ENCODE data around the gene C13orf42. TPM values are rescaled to one million over a fixed set of nuclear protein-coding genes. Genes with fewer than 3 reads are reported as not detected.

Gene C13orf42
- total and polyA plus RNA-seq, 4 donors: 0.04 to 0.23 TPM; not detected in 2

DNA sequence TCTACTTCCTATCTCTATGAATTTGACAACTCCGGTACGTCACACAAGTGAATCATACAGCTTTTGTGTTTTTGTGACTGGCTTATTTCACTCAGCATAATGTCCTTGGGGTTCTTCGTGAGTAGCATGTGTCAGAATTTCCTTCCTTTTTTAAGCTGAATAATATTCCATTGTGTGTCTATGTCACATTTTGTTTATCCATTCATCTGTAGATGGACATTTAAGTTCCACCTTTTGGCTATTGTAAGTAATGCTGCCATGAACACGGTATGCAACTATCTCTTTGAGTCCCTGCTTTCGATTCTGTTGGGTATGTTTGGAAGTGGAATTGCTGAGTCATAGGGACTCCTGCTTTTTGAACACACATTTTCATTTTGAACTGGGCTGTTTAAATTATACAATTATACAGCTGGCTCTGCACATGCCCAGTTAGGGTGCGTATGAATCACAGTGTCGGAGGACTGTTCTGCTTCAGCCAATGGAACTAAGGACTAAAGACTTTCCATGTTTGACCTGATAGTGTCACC, 43.0 kb upstream of the C13orf42 start:
- no peak for DNase-seq
- no peak overlapping the region for H3K4me3 ChIP-seq
- H3K9me3 ChIP-seq (ENCODE audit: control insufficient read depth in 4 of 4, insufficient read depth in 3 of 4, low read length in 3 of 4): no peaks in the 10 kb centered on the region
- H3K4me1 ChIP-seq (ENCODE audit: control insufficient read depth in 5 of 5, insufficient read depth in 5 of 5, low read length in 5 of 5): peaks cover 0 to 6% (median 0%) of the 10 kb centered on the region in 5 donors
- H3K36me3 ChIP-seq (ENCODE audit: control insufficient read depth in 4 of 4, insufficient read depth in 4 of 4, low read length in 4 of 4): no peaks in the 10 kb centered on the region
- no peak for ATAC-seq (ENCODE audit: insufficient read depth, low FRiP score)
- WGBS, 2 donors: 50 to 58% methylated on average over 7 of the region's 7 CpGs
- no peaks in the 10 kb centered on the region for H3K27me3 ChIP-seq (ENCODE audit: control insufficient read depth in 3 of 3, insufficient read depth in 3 of 3, low read length in 2 of 3)
- TF ChIP-seq, protein P1, sequence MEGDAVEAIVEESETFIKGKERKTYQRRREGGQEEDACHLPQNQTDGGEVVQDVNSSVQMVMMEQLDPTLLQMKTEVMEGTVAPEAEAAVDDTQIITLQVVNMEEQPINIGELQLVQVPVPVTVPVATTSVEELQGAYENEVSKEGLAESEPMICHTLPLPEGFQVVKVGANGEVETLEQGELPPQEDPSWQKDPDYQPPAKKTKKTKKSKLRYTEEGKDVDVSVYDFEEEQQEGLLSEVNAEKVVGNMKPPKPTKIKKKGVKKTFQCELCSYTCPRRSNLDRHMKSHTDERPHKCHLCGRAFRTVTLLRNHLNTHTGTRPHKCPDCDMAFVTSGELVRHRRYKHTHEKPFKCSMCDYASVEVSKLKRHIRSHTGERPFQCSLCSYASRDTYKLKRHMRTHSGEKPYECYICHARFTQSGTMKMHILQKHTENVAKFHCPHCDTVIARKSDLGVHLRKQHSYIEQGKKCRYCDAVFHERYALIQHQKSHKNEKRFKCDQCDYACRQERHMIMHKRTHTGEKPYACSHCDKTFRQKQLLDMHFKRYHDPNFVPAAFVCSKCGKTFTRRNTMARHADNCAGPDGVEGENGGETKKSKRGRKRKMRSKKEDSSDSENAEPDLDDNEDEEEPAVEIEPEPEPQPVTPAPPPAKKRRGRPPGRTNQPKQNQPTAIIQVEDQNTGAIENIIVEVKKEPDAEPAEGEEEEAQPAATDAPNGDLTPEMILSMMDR (IDR thresholded peaks at IDR 0.05; ENCODE audit: control extremely low read depth, extremely low read depth): no peak
- no peak overlapping the region for H3K9ac ChIP-seq (ENCODE audit: insufficient read depth in 1 of 2, low read length in 2 of 2)
- no peak overlapping the region for H3K27ac ChIP-seq (ENCODE audit: low read depth in 1 of 2, low read length in 1 of 2)

DNA sequence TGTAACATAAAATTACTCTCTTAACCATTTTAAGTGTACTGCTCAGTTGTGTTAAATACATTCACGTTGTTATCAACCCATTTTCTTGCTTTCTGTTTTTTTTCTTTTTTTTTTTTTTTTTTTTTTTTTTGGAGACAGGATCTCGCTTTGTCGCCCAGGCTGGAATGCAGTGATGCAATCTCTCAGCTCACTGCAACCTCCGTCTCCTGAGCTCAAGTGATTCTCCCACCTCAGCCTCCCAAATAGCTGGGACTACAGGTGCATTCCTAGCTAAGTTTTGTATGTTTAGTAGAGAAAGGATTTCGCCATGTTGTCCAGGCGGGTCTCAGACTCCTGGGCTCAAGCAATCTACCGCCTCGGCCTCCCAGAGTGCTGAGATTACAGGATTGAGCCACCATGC, 42.5 kb upstream of the C13orf42 start:
- ATAC-seq (ENCODE audit: insufficient read depth, low FRiP score): no peak
- Histone ChIP-seq H3K9ac (ENCODE audit: insufficient read depth in 1 of 2, low read length in 2 of 2) (no peak overlapping the region), H3K27ac (ENCODE audit: low read depth in 1 of 2, low read length in 1 of 2) (no peak overlapping the region), H3K36me3 (ENCODE audit: control insufficient read depth in 4 of 4, insufficient read depth in 4 of 4, low read length in 4 of 4) (no peaks in the 10 kb centered on the region), H3K9me3 (ENCODE audit: control insufficient read depth in 4 of 4, insufficient read depth in 3 of 4, low read length in 3 of 4) (no peaks in the 10 kb centered on the region), H3K4me1 (ENCODE audit: control insufficient read depth in 5 of 5, insufficient read depth in 5 of 5, low read length in 5 of 5) (peaks cover 0 to 4% (median 3%) of the 10 kb centered on the region in 5 donors), H3K4me3 (no peak overlapping the region), H3K27me3 (ENCODE audit: control insufficient read depth in 3 of 3, insufficient read depth in 3 of 3, low read length in 2 of 3) (no peaks in the 10 kb centered on the region)
- WGBS, 2 donors: 77 to 82% methylated on average over 8 of the region's 8 CpGs
- no peak for DNase-seq
- TF ChIP-seq, protein P1 (IDR thresholded peaks at IDR 0.05; ENCODE audit: control extremely low read depth, extremely low read depth): no peak

DNA sequence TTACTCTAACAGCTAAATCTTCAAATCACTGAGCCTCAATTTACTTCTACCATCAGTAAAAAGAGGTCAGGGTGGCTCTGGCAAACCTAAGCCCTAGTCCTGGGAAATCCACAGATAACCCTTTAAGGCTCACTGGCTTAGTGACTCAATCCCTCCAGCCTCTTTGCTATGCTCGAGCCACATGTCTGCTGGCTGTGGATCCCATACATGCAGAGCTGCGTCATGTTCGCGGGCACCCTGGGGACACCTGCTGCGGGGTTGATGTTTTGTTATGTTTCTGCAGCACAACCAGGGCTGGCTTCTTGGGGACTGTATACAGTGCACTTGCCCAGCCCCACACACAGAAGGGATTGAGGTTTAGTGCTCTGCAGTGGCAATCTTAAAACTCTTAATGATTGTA, 41.6 kb upstream of the C13orf42 start:
- no peak for DNase-seq
- Histone ChIP-seq H3K9me3 (ENCODE audit: control insufficient read depth in 4 of 4, insufficient read depth in 3 of 4, low read length in 3 of 4) (no peaks in the 10 kb centered on the region), H3K4me3 (no peak overlapping the region), H3K36me3 (ENCODE audit: control insufficient read depth in 4 of 4, insufficient read depth in 4 of 4, low read length in 4 of 4) (no peaks in the 10 kb centered on the region), H3K4me1 (ENCODE audit: control insufficient read depth in 5 of 5, insufficient read depth in 5 of 5, low read length in 5 of 5) (peaks cover 0 to 4% (median 3%) of the 10 kb centered on the region in 5 donors), H3K9ac (ENCODE audit: insufficient read depth in 1 of 2, low read length in 2 of 2) (no peak overlapping the region), H3K27ac (ENCODE audit: low read depth in 1 of 2, low read length in 1 of 2) (no peak overlapping the region), H3K27me3 (ENCODE audit: control insufficient read depth in 3 of 3, insufficient read depth in 3 of 3, low read length in 2 of 3) (no peaks in the 10 kb centered on the region)
- TF ChIP-seq, protein P1 (IDR thresholded peaks at IDR 0.05; ENCODE audit: control extremely low read depth, extremely low read depth): no peak
- ATAC-seq (ENCODE audit: insufficient read depth, low FRiP score): no peak
- WGBS, 2 donors: 88 to 89% methylated on average over 5 of the region's 5 CpGs

DNA sequence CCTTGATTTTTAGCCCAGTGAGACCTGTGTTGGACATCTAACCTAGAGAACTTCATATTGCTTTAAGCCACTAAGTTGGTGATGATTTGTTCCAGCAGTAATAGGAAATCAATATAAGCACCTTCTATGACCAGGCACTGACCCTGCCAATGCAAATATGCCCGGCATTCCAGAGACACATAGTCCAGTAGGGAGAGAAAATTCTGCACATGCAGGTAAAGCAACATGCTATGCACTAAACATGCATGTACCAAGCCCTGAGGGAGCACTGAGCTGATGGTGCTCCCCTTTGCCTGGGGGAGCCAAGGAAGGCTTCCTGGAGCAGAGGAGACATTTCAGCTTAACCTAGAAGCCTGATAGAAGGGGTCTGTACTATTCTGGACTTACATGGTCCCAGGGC, 40.4 kb upstream of the C13orf42 start:
- H3K4me3 ChIP-seq: no peak overlapping the region
- no peak for DNase-seq
- H3K27me3 ChIP-seq (ENCODE audit: control insufficient read depth in 3 of 3, insufficient read depth in 3 of 3, low read length in 2 of 3): no peaks in the 10 kb centered on the region
- TF ChIP-seq, protein P1 (IDR thresholded peaks at IDR 0.05; ENCODE audit: control extremely low read depth, extremely low read depth): no peak
- no peak overlapping the region for H3K27ac ChIP-seq (ENCODE audit: low read depth in 1 of 2, low read length in 1 of 2)
- WGBS, 2 donors: 72 to 90% methylated on average over 1 of the region's 1 CpG
- ATAC-seq (ENCODE audit: insufficient read depth, low FRiP score): no peak
- no peaks in the 10 kb centered on the region for H3K9me3 ChIP-seq (ENCODE audit: control insufficient read depth in 4 of 4, insufficient read depth in 3 of 4, low read length in 3 of 4)
- H3K4me1 ChIP-seq (ENCODE audit: control insufficient read depth in 5 of 5, insufficient read depth in 5 of 5, low read length in 5 of 5): peaks cover 0 to 4% (median 3%) of the 10 kb centered on the region in 5 donors
- no peak overlapping the region for H3K9ac ChIP-seq (ENCODE audit: insufficient read depth in 1 of 2, low read length in 2 of 2)
- no peaks in the 10 kb centered on the region for H3K36me3 ChIP-seq (ENCODE audit: control insufficient read depth in 4 of 4, insufficient read depth in 4 of 4, low read length in 4 of 4)
